ENCODE data around the gene CPT1C. TPM values are rescaled to one million over a fixed set of nuclear protein-coding genes. Genes with fewer than 3 reads are reported as not detected.

CPT1C gene
- total RNA-seq: 1 to 10 TPM; 4.1 to 4.3 TPM

DNA sequence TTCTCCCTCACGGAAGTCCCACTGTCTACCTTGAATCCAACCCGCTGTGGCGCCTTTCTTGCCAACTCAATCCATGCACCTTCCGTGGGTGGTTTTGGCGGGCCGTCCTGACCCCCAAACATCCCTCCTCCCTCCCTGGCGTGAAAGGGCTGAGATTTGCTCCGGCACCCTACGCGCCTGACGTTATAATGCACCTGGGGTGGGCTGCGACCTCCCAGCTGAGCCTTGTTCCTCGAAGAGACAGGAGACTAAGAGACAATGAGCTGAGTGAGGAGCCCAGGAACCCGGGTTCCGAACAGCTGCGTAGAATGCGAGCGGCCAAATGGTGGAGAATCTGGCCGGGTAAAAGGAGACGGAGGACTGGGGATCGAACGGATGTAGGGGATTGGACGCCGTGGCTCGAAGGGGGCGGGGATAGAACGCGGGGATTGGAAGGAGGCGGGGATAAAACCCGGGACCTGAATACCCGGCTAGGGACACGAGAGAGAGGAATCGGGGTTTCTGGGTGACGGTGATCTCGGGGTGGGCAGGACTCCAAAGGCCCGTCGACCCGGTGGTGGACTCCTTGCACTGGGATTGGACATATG lies at the start of gene CPT1C:
Gene CPT1C, plus strand, starts transcription at position 461 of the 587 bp plus-strand sequence. CDS start 1,137 bp downstream, outside the sequence.
- peak within 1 kb of the TSS; percentile 36 to 79 for H3K27ac Mint-ChIP-seq
- ATAC-seq (peak; percentile 55 to 60), DNase-seq (ENCODE audit: low spot score in 2 of 2) (peak in 1 of 2 donors; percentile 64)
- no peaks in the 10 kb centered on the region for H3K9me3 Mint-ChIP-seq
- H3K36me3 Mint-ChIP-seq: peaks cover under 1 to 2% of the 10 kb centered on the region in 2 donors

DNA sequence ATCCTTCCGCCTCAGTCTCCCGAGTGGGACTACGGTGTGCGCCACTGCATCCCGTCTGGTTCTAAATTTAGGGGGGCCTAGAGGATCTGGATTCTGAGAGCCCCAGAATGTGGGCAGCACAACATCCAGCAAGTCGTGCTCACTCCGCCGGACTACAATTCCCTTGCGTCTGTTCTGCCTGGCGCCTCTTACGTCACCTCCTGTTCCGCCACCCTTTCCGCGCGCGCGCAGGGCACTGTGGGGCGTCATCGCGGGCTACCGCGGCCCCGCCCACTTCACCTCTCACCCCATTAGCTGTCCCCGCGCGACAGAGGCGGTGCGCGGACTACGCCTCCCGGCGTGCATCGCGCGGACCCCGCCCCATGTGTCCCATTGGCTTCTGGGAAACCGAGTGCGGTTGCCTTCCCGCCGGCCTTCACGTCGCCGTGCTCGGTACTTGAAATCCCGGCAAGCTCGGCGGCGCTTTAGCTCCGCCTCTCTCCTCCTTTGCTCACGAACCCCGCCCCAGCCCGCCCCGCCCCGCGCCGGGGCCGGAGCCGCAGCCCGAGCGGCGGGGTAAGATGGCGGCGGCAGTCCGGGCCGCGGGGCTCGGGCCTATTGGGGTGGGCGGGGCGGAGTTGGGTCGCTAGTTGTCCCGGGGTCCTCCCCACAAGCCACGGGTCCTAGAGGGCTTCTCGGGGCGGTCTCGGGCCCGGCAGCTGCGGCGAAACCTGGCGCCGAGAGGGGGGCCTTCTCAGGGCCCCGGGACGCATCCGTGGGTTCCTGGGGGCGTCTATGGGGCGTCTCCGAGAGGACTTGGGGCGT lies 49.0 kb upstream of the CPT1C start, which contains the start of gene SCAF1:
Gene SCAF1, plus strand, starts transcription at position 522 of the 804 bp plus-strand sequence. CDS start 2,818 bp downstream, outside the sequence.
- Mint-ChIP-seq H3K27ac (peak within 1 kb of the TSS; percentile 99), H3K36me3 (peaks cover 15 to 18% of the 10 kb centered on the region in 2 donors), H3K9me3 (no peaks in the 10 kb centered on the region)
- ATAC-seq (peak; percentile 69 to 75), DNase-seq (ENCODE audit: low spot score in 2 of 2) (peak; percentile 99 to 100)

DNA sequence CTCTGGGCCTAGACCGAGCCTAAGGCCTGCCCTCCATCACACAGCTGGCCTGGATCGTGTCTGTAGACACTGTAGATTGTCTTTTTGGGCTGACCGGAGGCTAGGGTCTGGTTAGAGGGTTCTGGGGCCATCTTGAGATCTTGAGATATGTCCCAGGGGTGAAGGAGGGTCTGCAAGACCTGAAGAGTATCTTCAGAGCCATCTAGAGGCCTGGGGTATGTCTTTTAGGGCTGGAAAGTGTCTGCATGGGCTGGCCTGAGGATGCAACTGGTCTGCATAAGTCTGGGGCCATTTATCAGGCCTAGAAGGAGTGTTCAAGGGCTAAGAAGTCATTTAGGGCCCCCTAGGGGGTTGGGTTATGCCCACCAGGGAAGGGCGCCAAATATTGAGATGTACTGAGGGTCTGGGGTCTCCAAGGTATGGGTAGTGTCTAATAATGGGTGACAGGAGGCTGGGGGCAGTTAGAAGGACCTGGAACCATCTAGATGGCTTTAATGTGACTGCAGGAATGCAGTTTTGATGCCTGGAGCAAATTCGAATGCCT lies 48.4 kb upstream of the CPT1C start:
- no peak for ATAC-seq
- Mint-ChIP-seq H3K36me3 (peaks cover 15 to 19% of the 10 kb centered on the region in 2 donors), H3K9me3 (no peaks in the 10 kb centered on the region), H3K27ac (peak overlapping the region; percentile 99)
- no peak for DNase-seq (ENCODE audit: low spot score in 2 of 2)

DNA sequence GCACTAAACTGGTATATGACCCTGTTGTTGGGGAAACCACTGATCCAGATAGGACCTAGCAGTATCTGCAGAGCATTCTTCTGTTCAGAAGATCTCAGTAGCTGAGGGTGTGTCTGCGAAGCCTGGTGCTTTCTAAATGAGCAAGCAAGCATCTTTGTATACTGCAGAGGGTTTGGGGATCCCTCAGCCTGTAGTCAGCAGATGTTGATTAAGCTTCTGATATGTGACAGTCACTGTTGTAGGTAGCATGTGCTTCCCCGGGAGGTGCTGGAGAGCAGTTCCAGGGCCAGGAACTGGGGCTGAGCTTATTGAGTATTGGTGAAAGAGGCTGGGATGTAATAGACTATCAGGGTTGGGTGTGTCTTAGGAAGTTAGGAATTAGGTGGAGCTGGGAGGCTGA lies 47.5 kb upstream of the CPT1C start:
- Mint-ChIP-seq H3K9me3 (no peaks in the 10 kb centered on the region), H3K36me3 (peaks cover 15 to 19% of the 10 kb centered on the region in 2 donors), H3K27ac (peak overlapping the region; percentile 99)
- no peak for DNase-seq (ENCODE audit: low spot score in 2 of 2)
- ATAC-seq: no peak

DNA sequence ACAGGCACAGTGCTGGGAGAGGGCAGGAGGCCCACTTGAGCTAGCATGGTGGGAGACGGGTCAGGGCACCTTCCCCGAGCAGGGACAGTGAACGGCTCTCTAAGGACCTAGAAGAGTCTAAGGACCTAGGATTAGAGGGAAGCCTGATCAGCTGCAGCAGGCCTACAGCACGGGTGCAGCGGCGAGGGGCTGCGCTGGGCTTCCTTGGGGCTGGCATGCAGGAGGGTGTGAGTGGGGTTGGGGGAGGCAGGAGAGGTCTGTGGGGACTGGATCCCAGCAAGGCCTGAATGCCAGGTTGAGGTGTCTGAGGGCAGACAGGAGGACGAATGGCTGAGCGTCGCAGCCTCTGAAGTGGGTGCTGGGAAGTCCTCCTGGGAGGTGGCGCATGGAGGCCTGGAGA lies 45.3 kb upstream of the CPT1C start:
- DNase-seq (ENCODE audit: low spot score in 2 of 2) (no peak), ATAC-seq (no peak)
- H3K27ac Mint-ChIP-seq: peak overlapping the region in 1 of 2 donors; percentile 22
- H3K9me3 Mint-ChIP-seq: no peaks in the 10 kb centered on the region
- peaks cover 12 to 16% of the 10 kb centered on the region in 2 donors for H3K36me3 Mint-ChIP-seq

DNA sequence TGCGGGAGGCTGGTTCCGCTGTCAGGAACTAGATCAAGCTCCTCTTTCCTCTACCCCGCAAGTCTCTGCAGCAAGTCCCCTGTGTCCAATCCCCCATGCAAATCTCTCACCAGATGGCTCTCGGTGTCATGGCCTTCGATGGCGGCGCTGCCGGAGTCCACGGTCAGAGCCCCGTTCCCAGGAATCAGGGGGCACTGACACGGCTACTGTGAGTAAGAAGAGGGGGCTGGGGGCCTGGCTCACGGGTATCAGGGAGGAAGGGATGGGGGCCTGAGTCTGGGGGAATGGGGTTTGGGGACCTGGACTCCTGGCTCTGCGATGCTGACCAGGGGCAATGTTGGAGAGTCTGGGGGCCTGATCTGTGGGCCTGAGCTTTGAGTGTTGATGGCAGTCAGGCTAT lies 44.9 kb upstream of the CPT1C start:
- peaks cover 7 to 12% of the 10 kb centered on the region in 2 donors for H3K36me3 Mint-ChIP-seq
- ATAC-seq (no peak), DNase-seq (ENCODE audit: low spot score in 2 of 2) (no peak)
- no peaks in the 10 kb centered on the region for H3K9me3 Mint-ChIP-seq
- H3K27ac Mint-ChIP-seq: peak overlapping the region in 1 of 2 donors; percentile 65

DNA sequence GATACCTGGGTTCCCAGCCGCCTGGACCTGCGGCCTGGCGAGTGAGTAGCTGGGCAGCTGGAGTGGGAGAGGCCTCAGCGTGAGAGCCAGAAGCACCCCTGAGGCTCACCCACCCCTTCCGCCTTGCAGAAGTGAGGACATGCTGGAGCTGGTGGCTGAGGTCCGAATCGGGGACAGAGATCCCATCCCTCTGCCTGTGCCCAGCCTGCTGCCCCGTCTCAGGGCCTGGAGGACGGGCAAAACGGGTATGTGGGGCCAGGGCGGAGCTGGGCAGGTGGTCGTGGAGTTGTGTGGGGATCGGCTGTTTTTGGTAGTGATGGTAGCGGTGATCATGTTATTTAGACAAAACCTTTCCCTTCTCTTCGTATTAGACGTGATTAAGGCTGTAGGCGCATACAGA lies 44.3 kb upstream of the CPT1C start:
- H3K36me3 Mint-ChIP-seq: peaks cover 7 to 12% of the 10 kb centered on the region in 2 donors
- no peaks in the 10 kb centered on the region for H3K9me3 Mint-ChIP-seq
- DNase-seq (ENCODE audit: low spot score in 2 of 2): no peak
- no peak overlapping the region for H3K27ac Mint-ChIP-seq
- no peak for ATAC-seq

DNA sequence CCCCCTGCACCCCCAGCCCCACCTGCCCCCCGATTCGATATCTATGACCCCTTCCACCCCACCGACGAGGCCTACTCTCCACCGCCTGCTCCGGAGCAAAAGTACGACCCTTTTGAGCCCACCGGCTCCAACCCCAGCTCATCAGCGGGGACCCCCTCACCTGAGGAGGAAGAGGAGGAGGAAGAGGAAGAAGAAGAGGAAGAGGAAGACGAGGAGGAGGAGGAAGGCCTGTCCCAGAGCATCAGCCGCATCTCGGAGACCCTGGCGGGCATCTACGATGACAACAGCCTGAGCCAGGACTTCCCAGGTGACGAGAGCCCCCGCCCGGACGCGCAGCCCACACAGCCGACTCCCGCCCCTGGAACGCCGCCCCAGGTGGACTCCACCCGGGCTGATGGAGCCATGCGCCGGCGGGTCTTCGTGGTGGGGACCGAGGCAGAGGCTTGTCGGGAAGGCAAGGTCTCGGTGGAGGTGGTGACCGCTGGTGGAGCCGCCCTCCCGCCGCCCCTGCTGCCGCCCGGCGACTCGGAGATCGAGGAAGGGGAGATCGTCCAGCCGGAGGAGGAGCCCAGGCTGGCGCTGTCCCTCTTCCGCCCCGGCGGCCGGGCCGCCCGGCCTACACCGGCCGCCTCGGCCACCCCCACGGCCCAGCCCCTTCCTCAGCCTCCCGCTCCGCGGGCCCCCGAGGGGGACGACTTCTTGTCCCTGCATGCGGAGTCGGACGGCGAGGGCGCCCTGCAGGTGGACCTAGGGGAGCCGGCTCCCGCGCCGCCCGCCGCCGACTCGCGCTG lies 39.7 kb upstream of the CPT1C start:
- H3K27ac Mint-ChIP-seq: no peak overlapping the region
- H3K9me3 Mint-ChIP-seq: no peaks in the 10 kb centered on the region
- DNase-seq (ENCODE audit: low spot score in 2 of 2) (no peak), ATAC-seq (no peak)
- H3K36me3 Mint-ChIP-seq: peaks cover 0 to 6% of the 10 kb centered on the region in 2 donors

DNA sequence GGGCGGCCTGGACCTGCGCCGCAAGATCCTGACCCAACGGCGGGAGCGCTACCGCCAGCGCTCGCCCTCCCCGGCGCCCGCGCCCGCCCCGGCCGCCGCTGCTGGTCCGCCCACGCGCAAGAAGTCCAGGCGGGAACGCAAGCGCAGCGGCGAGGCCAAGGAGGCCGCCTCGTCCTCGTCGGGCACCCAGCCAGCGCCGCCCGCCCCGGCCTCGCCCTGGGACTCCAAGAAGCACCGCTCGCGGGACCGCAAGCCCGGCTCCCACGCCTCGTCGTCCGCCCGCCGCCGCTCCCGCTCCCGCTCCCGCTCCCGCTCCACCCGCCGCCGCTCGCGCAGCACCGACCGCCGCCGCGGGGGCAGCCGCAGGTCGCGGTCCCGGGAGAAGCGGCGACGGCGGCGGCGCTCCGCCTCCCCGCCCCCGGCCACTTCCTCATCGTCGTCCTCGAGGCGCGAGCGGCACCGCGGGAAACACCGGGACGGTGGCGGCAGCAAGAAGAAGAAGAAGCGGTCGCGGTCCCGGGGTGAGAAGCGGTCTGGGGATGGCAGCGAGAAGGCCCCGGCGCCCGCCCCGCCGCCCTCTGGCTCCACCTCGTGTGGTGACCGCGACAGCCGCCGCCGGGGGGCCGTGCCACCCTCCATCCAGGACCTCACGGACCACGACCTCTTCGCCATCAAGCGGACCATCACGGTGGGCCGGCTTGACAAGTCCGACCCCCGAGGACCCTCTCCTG lies 38.9 kb upstream of the CPT1C start:
- H3K27ac Mint-ChIP-seq: no peak overlapping the region
- DNase-seq (ENCODE audit: low spot score in 2 of 2) (no peak), ATAC-seq (no peak)
- peaks cover 0 to 6% of the 10 kb centered on the region in 2 donors for H3K36me3 Mint-ChIP-seq
- H3K9me3 Mint-ChIP-seq: no peaks in the 10 kb centered on the region

DNA sequence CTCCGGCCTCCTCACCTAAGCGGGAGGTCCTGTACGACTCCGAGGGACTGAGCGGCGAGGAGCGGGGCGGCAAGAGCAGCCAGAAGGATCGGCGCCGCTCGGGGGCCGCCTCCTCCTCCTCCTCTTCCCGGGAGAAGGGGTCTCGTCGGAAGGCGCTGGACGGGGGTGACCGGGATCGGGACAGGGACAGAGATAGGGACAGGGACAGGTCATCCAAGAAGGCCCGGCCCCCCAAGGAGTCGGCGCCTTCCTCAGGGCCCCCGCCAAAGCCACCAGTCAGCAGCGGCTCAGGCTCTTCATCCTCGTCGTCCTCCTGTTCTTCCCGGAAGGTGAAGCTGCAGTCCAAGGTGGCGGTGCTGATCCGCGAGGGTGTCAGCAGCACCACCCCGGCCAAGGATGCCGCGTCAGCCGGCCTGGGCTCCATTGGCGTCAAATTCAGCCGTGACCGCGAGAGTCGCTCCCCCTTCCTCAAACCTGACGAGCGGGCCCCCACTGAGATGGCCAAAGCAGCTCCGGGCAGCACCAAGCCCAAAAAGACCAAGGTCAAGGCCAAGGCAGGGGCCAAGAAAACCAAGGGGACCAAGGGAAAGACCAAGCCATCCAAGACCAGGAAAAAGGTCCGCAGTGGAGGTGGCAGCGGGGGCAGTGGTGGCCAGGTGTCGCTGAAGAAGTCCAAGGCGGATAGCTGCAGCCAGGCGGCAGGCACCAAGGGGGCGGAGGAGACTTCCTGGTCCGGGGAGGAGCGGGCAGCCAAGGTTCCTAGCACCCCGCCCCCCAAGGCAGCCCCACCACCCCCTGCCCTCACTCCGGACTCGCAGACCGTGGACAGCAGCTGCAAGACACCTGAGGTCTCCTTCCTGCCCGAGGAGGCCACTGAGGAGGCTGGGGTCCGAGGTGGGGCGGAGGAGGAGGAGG lies 38.1 kb upstream of the CPT1C start:
- Mint-ChIP-seq H3K27ac (no peak overlapping the region), H3K36me3 (peaks cover 0 to 6% of the 10 kb centered on the region in 2 donors), H3K9me3 (no peaks in the 10 kb centered on the region)
- DNase-seq (ENCODE audit: low spot score in 2 of 2): no peak
- no peak for ATAC-seq

DNA sequence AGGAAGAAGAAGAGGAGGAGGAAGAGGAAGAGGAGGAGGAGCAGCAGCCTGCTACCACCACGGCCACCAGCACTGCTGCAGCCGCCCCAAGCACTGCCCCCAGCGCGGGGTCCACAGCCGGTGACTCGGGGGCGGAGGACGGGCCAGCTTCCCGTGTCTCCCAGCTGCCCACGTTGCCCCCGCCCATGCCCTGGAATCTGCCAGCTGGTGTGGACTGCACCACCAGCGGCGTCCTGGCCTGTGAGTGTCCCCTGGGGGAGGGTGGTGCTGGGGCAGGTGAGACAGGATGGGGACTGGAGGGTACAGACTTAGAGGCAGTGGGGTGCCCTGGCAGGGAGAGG lies 37.5 kb upstream of the CPT1C start:
- ATAC-seq (no peak), DNase-seq (ENCODE audit: low spot score in 2 of 2) (no peak)
- Mint-ChIP-seq H3K9me3 (no peaks in the 10 kb centered on the region), H3K36me3 (peaks cover 0 to 6% of the 10 kb centered on the region in 2 donors), H3K27ac (no peak overlapping the region)

DNA sequence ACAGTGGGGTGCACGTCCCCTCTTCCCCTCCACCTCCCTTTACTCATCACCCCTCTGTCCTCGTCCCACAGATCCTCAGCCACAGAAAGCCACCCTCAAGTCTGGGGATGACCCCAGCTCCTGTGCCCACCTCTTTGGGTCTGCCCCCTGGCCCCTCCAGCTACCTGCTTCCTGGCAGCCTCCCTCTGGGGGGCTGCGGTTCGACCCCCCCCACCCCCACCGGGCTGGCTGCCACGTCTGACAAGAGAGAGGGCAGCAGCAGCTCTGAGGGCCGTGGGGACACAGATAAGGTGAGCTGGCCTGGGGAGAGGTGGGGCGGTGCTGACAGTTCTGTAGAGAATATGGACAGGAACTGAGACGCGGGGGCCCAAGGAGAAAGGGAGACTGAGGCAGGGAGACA lies 36.3 kb upstream of the CPT1C start:
- Mint-ChIP-seq H3K9me3 (no peaks in the 10 kb centered on the region), H3K36me3 (peaks cover 0 to 6% of the 10 kb centered on the region in 2 donors)
- no peak for DNase-seq (ENCODE audit: low spot score in 2 of 2)

DNA sequence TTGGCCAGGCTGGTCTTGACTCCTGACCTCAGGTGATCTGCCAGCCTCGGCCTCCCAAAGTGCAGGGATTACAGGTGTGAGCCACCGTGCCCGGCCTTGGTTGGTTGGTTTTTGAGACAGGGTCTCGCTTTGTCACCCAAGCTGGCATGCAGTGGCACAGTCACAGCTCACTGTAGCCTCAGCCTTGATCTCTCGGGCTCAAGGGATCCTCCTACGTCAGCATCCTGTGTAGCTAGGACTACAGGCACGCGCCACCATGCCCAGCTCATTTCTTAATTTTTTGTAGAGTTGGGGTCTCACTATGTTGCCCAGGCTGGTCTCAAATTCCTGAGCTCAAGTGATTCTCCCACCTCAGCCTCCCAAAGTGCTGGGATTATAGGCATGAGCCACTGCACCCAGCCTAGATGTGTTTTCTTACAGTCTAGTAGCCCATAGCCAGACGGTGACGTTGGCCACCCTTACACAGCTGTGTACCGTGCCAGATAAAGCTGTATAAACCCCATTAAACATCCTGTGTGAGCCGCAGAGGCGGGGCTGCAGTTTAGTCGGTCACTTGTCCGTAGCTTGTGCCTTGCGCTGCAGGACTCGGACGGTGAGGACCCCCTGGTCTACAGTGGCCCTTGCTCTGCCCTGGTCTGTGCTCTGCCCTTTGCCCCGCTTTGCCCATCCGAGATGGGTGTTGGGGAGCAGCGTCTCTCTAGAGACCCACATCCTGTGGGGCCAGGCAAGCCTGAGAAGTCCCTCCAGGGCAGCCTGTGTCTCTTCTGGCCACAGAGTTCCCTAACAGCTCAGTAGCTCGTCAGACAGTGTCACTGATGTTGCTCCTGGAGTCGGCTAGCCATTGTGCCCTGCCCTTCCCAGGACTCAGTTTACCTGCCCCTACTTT lies 35.1 kb upstream of the CPT1C start:
- Mint-ChIP-seq H3K27ac (peak overlapping the region; percentile 73 to 86), H3K9me3 (no peaks in the 10 kb centered on the region), H3K36me3 (peaks cover 0 to 6% of the 10 kb centered on the region in 2 donors)
- DNase-seq (ENCODE audit: low spot score in 2 of 2): no peak
- no peak for ATAC-seq

More for the DNA sequence above, 36.3 kb upstream of the CPT1C start:
- H3K27ac Mint-ChIP-seq: peak overlapping the region in 1 of 2 donors; percentile 40
- no peak for ATAC-seq

DNA sequence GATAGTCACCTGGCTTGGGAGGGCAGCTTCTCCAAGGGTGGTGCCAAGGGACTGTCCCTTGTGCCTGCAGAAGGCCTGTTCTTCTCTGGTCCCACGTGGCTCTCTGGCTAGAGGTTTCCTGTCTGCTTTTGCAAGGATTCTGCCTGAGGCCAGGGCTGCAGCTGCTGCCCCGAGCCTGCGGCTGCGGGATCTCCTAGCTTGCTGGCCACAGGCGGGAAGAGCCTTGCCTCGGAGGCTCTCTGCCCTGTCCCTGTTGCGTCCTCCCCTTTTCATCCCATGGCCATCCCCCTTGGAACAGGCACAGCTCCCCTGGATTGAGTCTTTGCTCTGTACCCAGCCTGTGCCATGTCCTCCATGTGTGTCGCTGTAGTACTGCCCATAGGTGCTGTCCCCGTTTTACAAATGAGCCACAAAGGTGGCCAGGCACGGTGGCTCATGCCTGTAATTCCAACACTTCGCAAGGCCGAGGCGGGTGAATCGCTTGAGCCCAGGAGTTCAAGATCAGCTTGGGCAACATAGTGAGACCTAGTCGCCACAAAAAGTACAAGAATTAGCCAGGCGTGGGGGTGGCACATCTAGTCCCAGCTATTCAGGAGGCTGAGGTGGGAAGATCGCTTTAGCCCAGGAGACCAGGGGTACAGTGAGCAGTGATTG lies 34.3 kb upstream of the CPT1C start:
- H3K9me3 Mint-ChIP-seq: no peaks in the 10 kb centered on the region
- peak overlapping the region; percentile 86 to 91 for H3K27ac Mint-ChIP-seq
- no peak for ATAC-seq
- peaks cover 0 to 6% of the 10 kb centered on the region in 2 donors for H3K36me3 Mint-ChIP-seq
- no peak for DNase-seq (ENCODE audit: low spot score in 2 of 2)

Data from activated naive CD4-positive, alpha-beta T cell treated with anti-CD3 and anti-CD28 coated beads, Interleukin-2, amount 50 U/mL, for 72 hours (primary cell).